ENCODE results near the gene FAM193A.

GRCh38 chr4:2686379-2687265, 150.2 kb downstream of the FAM193A start:
- TF ChIP-seq CTCF (conservative IDR thresholded peaks at IDR 0.05; ENCODE audit: low read depth, low read length) (no peak), EZH2 (IDR thresholded peaks at IDR 0.05; ENCODE audit: low read length, unreplicated experiment) (no peak)
